HG02973 (cell line): Measurements from ENCODE around the gene TMEM14A.

Experiments used
- ATAC-seq: cut with Tn5 transposase; IDR thresholded peaks from one replicate; pipeline ENCODE4 v1.9.1; 2021; ENCODE audit warnings: moderate library complexity; ENCODE audit not compliant: unreplicated experiment

TMEM14A gene

GRCh38 chr6:52733172-52733571 lies 62.3 kb downstream of the TMEM14A start:
- no peak for ATAC-seq

- ATAC-seq: no peak
These were observed 63.2 kb downstream of the TMEM14A start for GRCh38 chr6:52734072-52734471.

- ATAC-seq: no peak
These were observed 64.2 kb downstream of the TMEM14A start for GRCh38 chr6:52735071-52735470.

GRCh38 chr6:52736145-52736544 lies 65.2 kb downstream of the TMEM14A start:
- ATAC-seq: no peak
